WTC11 (cell line): ENCODE results near the gene CIRBP. TPM values are rescaled to one million over a fixed set of nuclear protein-coding genes. Genes with fewer than 3 reads are reported as not detected.

Experiments used
- ATAC-seq: fragments of 200-7000 bp; cut with Tn5 transposase; 2 replicates; pipeline ENCODE4 v1.10.0; 2021; ENCODE audit warnings: mild to moderate bottlenecking, moderate library complexity
- CTCF ChIA-PET: fragments of 300-600 bp; sonication (Branson Sonifier 250); formaldehyde crosslinking; loops from one replicate; lab custom pipeline; 2021; ENCODE audit warnings: antibody characterized with exemption; lab: Charles Lee
- POLR2A ChIA-PET: fragments of 350-600 bp; sonication (Branson Sonifier 250); formaldehyde crosslinking; loops from one replicate; lab custom pipeline; 2021; ENCODE audit warnings: antibody characterized with exemption; lab: Charles Lee
- DNase-seq: peaks from one replicate; pipeline ENCODE4 v3.0.0; 2021; ENCODE audit warnings: low spot score
- H3K27ac Mint-ChIP-seq: 2 replicates; pipeline ENCODE4 v1.8.0; 2021; ENCODE audit warnings: mixed read lengths
- H3K27me3 Mint-ChIP-seq: 2 replicates; pipeline ENCODE4 v1.8.0; 2021; ENCODE audit warnings: low read depth, mild to moderate bottlenecking, moderate library complexity, mixed read lengths
- H3K36me3 Mint-ChIP-seq: 2 replicates; pipeline ENCODE4 v1.8.0; 2021; ENCODE audit warnings: mixed read lengths
- H3K4me1 Mint-ChIP-seq: 2 replicates; pipeline ENCODE4 v1.8.0; 2022; ENCODE audit warnings: mixed read lengths
- H3K4me3 Mint-ChIP-seq: 2 replicates; pipeline ENCODE4 v1.8.0; 2021; ENCODE audit warnings: mild to moderate bottlenecking, moderate library complexity, mixed read lengths
- H3K9me3 Mint-ChIP-seq: 2 replicates; pipeline ENCODE4 v1.8.0; 2021; ENCODE audit warnings: mixed read lengths
- ETV6 ChIP-seq: sonication (generic); formaldehyde crosslinking; IDR thresholded peaks from 2 replicates; pipeline ENCODE4 v1.8.1; 2022; ENCODE audit warnings: mild to moderate bottlenecking, missing genetic modification reagents
- GABPB1 ChIP-seq: sonication (generic); formaldehyde crosslinking; IDR thresholded peaks from 2 replicates; pipeline ENCODE4 v1.8.1; 2023; ENCODE audit warnings: mild to moderate bottlenecking, missing genetic modification reagents
- GRHL2 ChIP-seq: fragments of 250-450 bp; sonication (Bioruptor Pico); IDR thresholded peaks from 2 replicates; pipeline ENCODE4 v1.8.0; 2022; ENCODE audit warnings: mild to moderate bottlenecking, moderate library complexity; ENCODE audit not compliant: insufficient replicate concordance, severe bottlenecking
- MYBL2 ChIP-seq: sonication (generic); formaldehyde crosslinking; IDR thresholded peaks from 2 replicates; pipeline ENCODE4 v1.8.1; 2023; ENCODE audit warnings: mild to moderate bottlenecking, moderate library complexity, missing genetic modification reagents
- TCF7 ChIP-seq: sonication (generic); formaldehyde crosslinking; IDR thresholded peaks from 2 replicates; pipeline ENCODE4 v1.8.0; 2022; ENCODE audit warnings: mild to moderate bottlenecking, low read depth, missing genetic modification reagents, moderate library complexity
- TEAD1 ChIP-seq: sonication (generic); formaldehyde crosslinking; IDR thresholded peaks from 2 replicates; pipeline ENCODE4 v1.8.0; 2022; ENCODE audit warnings: mild to moderate bottlenecking, missing genetic modification reagents
- TP53 ChIP-seq: sonication (generic); formaldehyde crosslinking; IDR thresholded peaks from 2 replicates; pipeline ENCODE4 v1.8.1; 2023; ENCODE audit warnings: mild to moderate bottlenecking, missing genetic modification reagents
- total RNA-seq: library from RNA; stranded (reverse); gene quantifications from 3 replicates; pipeline ENCODE4 v1.2.3, GENCODE V29; 2021
- TF ChIP-seq, protein P1 (sequence below): sonication (generic); formaldehyde crosslinking; IDR thresholded peaks from 2 replicates; pipeline ENCODE4 v1.8.0; 2023; ENCODE audit warnings: missing genetic modification reagents
- TF ChIP-seq, protein P2 (sequence below): sonication (generic); formaldehyde crosslinking; IDR thresholded peaks from 2 replicates; pipeline ENCODE4 v1.8.0; 2022; ENCODE audit warnings: mild to moderate bottlenecking, missing genetic modification reagents
- TF ChIP-seq, protein P3 (sequence below): sonication (generic); formaldehyde crosslinking; IDR thresholded peaks from 2 replicates; pipeline ENCODE4 v1.8.0; 2022; ENCODE audit warnings: mild to moderate bottlenecking, missing genetic modification reagents
- TF ChIP-seq, protein P4 (sequence below): sonication (generic); formaldehyde crosslinking; IDR thresholded peaks from 2 replicates; pipeline ENCODE4 v1.8.1; 2023; ENCODE audit warnings: mild to moderate bottlenecking, missing genetic modification reagents
- TF ChIP-seq, protein P5 (sequence below): sonication (generic); formaldehyde crosslinking; IDR thresholded peaks from 2 replicates; pipeline ENCODE4 v1.8.0; 2023; ENCODE audit warnings: missing genetic modification reagents, mild to moderate bottlenecking, borderline replicate concordance
- TF ChIP-seq, protein P6 (sequence below): sonication (generic); formaldehyde crosslinking; IDR thresholded peaks from 2 replicates; pipeline ENCODE4 v1.8.1; 2022; ENCODE audit warnings: low read depth, mild to moderate bottlenecking, moderate library complexity, missing genetic modification reagents, borderline replicate concordance
- TF ChIP-seq, protein P7 (sequence below): sonication (generic); formaldehyde crosslinking; IDR thresholded peaks from 2 replicates; pipeline ENCODE4 v1.8.1; 2023; ENCODE audit warnings: mild to moderate bottlenecking, missing genetic modification reagents, borderline replicate concordance

CIRBP gene
- total RNA-seq, 1 experiment from 2014 or later: 298 TPM

DNA sequence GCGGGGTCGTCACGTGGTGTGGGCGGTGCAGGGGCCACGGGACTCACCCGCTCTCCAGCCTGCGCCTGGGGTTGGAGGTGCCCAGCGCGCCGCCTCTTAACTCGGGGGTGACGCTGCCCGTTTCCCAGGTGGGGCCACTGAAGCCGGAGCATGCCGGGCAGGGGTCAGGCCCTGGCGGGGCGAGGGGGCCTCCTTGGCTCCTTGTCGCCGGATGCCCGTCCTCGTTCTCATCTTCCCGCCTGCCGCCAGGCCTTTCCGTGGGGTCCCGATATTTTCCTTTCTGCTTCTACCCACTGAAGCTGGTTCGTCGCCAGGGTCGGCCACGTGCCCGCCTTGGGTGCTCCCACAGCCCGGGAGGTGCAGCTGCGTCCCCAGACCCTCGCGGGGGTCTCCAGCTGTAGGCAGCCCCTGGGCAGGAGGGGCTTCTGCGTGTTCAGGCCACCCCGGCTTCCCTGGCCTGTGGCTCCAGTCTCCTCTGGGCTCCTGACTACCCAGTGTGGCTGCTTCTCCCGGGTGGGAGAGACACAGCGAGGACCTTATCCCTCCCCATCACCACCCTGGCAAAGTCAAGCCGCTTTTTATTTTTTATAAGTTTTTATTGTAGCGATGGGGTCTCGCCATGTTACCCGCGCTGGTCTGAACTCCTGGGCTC, 7.0 kb downstream of the CIRBP start:
- Mint-ChIP-seq H3K27ac (no peak overlapping the region), H3K27me3 (no peaks in the 10 kb centered on the region), H3K4me1 (peaks cover 27% of the 10 kb centered on the region), H3K36me3 (peaks cover 33% of the 10 kb centered on the region), H3K9me3 (no peaks in the 10 kb centered on the region)
- ChIA-PET CTCF (interaction anchor here (0.6 to 1.5 kb wide), 2 partner anchors 31 to 1021 kb away, joined by 3 to 18 read pairs; no protein-coding TSS in a partner anchor), POLR2A (no interaction called here)
- ATAC-seq (no peak), DNase-seq (no peak)
- 0 out of 2 replicates have a peak, but pooled peaks have one; percentile 60 for TF ChIP-seq TCF7 (CRISPR knock-in tag)
- TF ChIP-seq MYBL2: 0 out of 2 replicates have a peak, but pooled peaks have one; percentile 51
- no peak for TF ChIP-seq TEAD1 (CRISPR knock-in tag)
- TF ChIP-seq, protein P1, sequence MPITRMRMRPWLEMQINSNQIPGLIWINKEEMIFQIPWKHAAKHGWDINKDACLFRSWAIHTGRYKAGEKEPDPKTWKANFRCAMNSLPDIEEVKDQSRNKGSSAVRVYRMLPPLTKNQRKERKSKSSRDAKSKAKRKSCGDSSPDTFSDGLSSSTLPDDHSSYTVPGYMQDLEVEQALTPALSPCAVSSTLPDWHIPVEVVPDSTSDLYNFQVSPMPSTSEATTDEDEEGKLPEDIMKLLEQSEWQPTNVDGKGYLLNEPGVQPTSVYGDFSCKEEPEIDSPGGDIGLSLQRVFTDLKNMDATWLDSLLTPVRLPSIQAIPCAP (CRISPR knock-in tag): peak; percentile 36; the same call in 1 of the 2 replicates
- 0 out of 2 replicates have a peak, but pooled peaks have one; percentile 44 for TF ChIP-seq ETV6
- no peak for TF ChIP-seq TP53 (CRISPR knock-in tag)
- TF ChIP-seq, protein P2, sequence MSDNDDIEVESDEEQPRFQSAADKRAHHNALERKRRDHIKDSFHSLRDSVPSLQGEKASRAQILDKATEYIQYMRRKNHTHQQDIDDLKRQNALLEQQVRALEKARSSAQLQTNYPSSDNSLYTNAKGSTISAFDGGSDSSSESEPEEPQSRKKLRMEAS (CRISPR knock-in tag): 0 out of 2 replicates have a peak, but pooled peaks have one; percentile 17
- TF ChIP-seq, protein P3, sequence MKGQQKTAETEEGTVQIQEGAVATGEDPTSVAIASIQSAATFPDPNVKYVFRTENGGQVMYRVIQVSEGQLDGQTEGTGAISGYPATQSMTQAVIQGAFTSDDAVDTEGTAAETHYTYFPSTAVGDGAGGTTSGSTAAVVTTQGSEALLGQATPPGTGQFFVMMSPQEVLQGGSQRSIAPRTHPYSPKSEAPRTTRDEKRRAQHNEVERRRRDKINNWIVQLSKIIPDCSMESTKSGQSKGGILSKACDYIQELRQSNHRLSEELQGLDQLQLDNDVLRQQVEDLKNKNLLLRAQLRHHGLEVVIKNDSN (CRISPR knock-in tag): no peak; the same call in 1 of the 2 replicates
- TF ChIP-seq, protein P4, sequence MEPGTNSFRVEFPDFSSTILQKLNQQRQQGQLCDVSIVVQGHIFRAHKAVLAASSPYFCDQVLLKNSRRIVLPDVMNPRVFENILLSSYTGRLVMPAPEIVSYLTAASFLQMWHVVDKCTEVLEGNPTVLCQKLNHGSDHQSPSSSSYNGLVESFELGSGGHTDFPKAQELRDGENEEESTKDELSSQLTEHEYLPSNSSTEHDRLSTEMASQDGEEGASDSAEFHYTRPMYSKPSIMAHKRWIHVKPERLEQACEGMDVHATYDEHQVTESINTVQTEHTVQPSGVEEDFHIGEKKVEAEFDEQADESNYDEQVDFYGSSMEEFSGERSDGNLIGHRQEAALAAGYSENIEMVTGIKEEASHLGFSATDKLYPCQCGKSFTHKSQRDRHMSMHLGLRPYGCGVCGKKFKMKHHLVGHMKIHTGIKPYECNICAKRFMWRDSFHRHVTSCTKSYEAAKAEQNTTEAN (CRISPR knock-in tag): 0 out of 2 replicates have a peak, but pooled peaks have one; percentile 43
- TF ChIP-seq, protein P5, sequence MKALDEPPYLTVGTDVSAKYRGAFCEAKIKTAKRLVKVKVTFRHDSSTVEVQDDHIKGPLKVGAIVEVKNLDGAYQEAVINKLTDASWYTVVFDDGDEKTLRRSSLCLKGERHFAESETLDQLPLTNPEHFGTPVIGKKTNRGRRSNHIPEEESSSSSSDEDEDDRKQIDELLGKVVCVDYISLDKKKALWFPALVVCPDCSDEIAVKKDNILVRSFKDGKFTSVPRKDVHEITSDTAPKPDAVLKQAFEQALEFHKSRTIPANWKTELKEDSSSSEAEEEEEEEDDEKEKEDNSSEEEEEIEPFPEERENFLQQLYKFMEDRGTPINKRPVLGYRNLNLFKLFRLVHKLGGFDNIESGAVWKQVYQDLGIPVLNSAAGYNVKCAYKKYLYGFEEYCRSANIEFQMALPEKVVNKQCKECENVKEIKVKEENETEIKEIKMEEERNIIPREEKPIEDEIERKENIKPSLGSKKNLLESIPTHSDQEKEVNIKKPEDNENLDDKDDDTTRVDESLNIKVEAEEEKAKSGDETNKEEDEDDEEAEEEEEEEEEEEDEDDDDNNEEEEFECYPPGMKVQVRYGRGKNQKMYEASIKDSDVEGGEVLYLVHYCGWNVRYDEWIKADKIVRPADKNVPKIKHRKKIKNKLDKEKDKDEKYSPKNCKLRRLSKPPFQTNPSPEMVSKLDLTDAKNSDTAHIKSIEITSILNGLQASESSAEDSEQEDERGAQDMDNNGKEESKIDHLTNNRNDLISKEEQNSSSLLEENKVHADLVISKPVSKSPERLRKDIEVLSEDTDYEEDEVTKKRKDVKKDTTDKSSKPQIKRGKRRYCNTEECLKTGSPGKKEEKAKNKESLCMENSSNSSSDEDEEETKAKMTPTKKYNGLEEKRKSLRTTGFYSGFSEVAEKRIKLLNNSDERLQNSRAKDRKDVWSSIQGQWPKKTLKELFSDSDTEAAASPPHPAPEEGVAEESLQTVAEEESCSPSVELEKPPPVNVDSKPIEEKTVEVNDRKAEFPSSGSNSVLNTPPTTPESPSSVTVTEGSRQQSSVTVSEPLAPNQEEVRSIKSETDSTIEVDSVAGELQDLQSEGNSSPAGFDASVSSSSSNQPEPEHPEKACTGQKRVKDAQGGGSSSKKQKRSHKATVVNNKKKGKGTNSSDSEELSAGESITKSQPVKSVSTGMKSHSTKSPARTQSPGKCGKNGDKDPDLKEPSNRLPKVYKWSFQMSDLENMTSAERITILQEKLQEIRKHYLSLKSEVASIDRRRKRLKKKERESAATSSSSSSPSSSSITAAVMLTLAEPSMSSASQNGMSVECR (CRISPR knock-in tag): no peak; the same call in 1 of the 2 replicates
- TF ChIP-seq, protein P6, sequence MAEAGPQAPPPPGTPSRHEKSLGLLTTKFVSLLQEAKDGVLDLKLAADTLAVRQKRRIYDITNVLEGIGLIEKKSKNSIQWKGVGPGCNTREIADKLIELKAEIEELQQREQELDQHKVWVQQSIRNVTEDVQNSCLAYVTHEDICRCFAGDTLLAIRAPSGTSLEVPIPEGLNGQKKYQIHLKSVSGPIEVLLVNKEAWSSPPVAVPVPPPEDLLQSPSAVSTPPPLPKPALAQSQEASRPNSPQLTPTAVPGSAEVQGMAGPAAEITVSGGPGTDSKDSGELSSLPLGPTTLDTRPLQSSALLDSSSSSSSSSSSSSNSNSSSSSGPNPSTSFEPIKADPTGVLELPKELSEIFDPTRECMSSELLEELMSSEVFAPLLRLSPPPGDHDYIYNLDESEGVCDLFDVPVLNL (CRISPR knock-in tag): peak; percentile 15; the same call in 1 of the 2 replicates
- TF ChIP-seq, all 79 proteins: peak for 7
- peak overlapping the region; percentile 71 for H3K4me3 Mint-ChIP-seq

DNA sequence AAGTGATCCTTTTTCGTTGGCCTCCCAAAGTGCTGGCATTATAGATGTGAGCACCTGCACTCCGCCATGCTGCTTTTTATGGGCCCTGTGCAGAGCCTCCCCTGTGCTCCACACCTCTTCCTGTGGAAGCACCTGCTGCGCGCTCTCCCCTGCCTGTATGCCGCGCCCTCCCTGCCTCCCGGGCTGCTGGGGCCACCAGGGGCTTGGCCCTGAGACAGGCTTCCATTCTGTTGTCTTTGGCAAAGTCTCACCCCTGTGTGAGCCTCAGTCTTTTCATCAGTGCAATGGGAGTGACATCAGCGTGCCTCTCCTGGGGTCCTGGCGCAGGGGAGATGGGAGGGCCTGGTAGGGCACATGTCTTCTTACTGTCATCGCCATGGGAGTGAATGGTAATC, 7.5 kb downstream of the CIRBP start:
- Mint-ChIP-seq H3K4me1 (peaks cover 22% of the 10 kb centered on the region), H3K9me3 (no peaks in the 10 kb centered on the region), H3K36me3 (peaks cover 28% of the 10 kb centered on the region), H3K27ac (peak overlapping the region; percentile 73), H3K4me3 (peak overlapping the region; percentile 71), H3K27me3 (no peaks in the 10 kb centered on the region)
- POLR2A ChIA-PET: no interaction called here
- CTCF ChIA-PET: no interaction called here
- ATAC-seq: no peak
- no peak for TF ChIP-seq GABPB1 (CRISPR knock-in tag)
- TF ChIP-seq GRHL2 (CRISPR knock-in tag): no peak
- TF ChIP-seq, protein P7, sequence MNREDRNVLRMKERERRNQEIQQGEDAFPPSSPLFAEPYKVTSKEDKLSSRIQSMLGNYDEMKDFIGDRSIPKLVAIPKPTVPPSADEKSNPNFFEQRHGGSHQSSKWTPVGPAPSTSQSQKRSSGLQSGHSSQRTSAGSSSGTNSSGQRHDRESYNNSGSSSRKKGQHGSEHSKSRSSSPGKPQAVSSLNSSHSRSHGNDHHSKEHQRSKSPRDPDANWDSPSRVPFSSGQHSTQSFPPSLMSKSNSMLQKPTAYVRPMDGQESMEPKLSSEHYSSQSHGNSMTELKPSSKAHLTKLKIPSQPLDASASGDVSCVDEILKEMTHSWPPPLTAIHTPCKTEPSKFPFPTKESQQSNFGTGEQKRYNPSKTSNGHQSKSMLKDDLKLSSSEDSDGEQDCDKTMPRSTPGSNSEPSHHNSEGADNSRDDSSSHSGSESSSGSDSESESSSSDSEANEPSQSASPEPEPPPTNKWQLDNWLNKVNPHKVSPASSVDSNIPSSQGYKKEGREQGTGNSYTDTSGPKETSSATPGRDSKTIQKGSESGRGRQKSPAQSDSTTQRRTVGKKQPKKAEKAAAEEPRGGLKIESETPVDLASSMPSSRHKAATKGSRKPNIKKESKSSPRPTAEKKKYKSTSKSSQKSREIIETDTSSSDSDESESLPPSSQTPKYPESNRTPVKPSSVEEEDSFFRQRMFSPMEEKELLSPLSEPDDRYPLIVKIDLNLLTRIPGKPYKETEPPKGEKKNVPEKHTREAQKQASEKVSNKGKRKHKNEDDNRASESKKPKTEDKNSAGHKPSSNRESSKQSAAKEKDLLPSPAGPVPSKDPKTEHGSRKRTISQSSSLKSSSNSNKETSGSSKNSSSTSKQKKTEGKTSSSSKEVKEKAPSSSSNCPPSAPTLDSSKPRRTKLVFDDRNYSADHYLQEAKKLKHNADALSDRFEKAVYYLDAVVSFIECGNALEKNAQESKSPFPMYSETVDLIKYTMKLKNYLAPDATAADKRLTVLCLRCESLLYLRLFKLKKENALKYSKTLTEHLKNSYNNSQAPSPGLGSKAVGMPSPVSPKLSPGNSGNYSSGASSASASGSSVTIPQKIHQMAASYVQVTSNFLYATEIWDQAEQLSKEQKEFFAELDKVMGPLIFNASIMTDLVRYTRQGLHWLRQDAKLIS: no peak
- no peak for DNase-seq
